A549 (cell line): ENCODE data around the gene KCNH6.

Experiments
- EP300 ChIP-seq, 2 experiments: fragments of >200 bp; sonication (Bioruptor Twin); formaldehyde crosslinking; IDR thresholded peaks; 2 replicates in 1 of 2; 3 replicates in 1 of 2; pipeline ENCODE4 v1.6.1; 2016 to 2017
- MAFK ChIP-seq: fragments of 450-650 bp; IDR thresholded peaks from 2 replicates; pipeline ENCODE4 v1.6.1; 2014; ENCODE audit not compliant: partially characterized antibody
- PHF8 ChIP-seq: fragments of 200-600 bp; sonication (generic); IDR thresholded peaks from 2 replicates; pipeline ENCODE4 v1.6.1; 2016; ENCODE audit warnings: low read depth, mild to moderate bottlenecking, antibody characterized with exemption, moderate library complexity, borderline replicate concordance
- POLR2A ChIP-seq: IDR thresholded peaks from 2 replicates; pipeline ENCODE4 v1.6.1; 2012; ENCODE audit warnings: mild to moderate bottlenecking, low read length
- ZFP36 ChIP-seq: fragments of 450-650 bp; IDR thresholded peaks from 2 replicates; pipeline ENCODE4 v1.6.1; 2014; ENCODE audit warnings: borderline replicate concordance; ENCODE audit not compliant: partially characterized antibody
- TF ChIP-seq, protein P1 (sequence below): fragments of >200 bp; sonication (Bioruptor Twin); formaldehyde crosslinking; IDR thresholded peaks from 3 replicates; pipeline ENCODE4 v1.5.1; 2016
- TF ChIP-seq, protein P2 (sequence below): fragments of 150-350 bp; IDR thresholded peaks from 2 replicates; pipeline ENCODE4 v1.6.1; 2014; ENCODE audit warnings: low read depth, mild to moderate bottlenecking, low read length
- TF ChIP-seq, protein P3 (sequence below): fragments of 450-650 bp; IDR thresholded peaks from 2 replicates; pipeline ENCODE4 v1.6.1; 2014; ENCODE audit warnings: antibody characterized with exemption

DNA sequence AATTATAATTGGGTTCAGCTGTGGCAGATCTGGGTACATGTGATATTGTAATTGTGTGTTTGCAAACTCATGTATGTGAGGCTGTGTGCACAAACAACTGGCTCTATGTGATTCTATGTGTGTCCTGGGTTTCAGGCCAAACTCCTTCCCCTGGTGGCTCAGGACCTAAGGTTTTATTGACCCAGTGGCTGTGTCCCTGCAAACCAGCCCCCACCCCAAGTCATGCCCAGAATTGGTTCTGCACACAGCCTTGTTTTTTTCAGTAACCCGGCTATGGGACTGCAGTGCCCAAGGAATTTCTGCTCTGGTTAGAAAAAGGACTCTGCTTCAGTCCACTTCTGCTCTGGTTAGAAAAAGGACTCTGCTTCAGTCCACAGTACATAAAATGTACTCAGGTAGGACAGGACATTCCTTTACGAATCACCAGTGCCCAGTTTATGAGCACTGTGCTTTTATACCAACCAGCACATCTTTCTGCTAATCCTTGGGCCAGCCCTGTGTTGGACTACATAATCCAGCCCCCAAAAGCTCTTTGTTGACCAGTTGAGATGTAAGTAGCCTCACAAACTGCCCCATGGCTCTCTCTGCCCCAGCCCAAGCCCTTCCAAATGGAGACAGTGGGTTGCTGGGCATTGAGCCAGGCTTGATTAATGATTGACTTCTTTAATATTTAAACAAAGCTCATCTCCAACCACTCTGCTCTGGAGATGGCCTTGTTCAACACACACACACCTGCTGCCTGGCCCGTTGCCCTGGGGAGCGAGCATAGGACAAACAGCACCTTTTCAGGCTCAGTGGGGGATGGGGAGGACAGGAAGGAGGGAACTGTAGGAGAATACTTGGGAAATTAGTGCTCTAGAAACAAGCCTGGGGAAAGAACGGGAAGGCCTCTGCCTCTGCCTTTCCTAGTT is 2.9 kb upstream of the KCNH6 start:
- TF ChIP-seq, protein P1, sequence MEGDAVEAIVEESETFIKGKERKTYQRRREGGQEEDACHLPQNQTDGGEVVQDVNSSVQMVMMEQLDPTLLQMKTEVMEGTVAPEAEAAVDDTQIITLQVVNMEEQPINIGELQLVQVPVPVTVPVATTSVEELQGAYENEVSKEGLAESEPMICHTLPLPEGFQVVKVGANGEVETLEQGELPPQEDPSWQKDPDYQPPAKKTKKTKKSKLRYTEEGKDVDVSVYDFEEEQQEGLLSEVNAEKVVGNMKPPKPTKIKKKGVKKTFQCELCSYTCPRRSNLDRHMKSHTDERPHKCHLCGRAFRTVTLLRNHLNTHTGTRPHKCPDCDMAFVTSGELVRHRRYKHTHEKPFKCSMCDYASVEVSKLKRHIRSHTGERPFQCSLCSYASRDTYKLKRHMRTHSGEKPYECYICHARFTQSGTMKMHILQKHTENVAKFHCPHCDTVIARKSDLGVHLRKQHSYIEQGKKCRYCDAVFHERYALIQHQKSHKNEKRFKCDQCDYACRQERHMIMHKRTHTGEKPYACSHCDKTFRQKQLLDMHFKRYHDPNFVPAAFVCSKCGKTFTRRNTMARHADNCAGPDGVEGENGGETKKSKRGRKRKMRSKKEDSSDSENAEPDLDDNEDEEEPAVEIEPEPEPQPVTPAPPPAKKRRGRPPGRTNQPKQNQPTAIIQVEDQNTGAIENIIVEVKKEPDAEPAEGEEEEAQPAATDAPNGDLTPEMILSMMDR: no peak
- TF ChIP-seq EP300 (IDR thresholded peaks at IDR 0.05) (no peak), ZFP36 (no peak), POLR2A (no peak), PHF8 (no peak), MAFK (no peak)
- TF ChIP-seq, protein P2, sequence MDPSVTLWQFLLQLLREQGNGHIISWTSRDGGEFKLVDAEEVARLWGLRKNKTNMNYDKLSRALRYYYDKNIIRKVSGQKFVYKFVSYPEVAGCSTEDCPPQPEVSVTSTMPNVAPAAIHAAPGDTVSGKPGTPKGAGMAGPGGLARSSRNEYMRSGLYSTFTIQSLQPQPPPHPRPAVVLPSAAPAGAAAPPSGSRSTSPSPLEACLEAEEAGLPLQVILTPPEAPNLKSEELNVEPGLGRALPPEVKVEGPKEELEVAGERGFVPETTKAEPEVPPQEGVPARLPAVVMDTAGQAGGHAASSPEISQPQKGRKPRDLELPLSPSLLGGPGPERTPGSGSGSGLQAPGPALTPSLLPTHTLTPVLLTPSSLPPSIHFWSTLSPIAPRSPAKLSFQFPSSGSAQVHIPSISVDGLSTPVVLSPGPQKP: no peak
- TF ChIP-seq, protein P3, sequence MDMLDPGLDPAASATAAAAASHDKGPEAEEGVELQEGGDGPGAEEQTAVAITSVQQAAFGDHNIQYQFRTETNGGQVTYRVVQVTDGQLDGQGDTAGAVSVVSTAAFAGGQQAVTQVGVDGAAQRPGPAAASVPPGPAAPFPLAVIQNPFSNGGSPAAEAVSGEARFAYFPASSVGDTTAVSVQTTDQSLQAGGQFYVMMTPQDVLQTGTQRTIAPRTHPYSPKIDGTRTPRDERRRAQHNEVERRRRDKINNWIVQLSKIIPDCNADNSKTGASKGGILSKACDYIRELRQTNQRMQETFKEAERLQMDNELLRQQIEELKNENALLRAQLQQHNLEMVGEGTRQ: no peak
